Measurements from ENCODE around the gene PRICKLE3.

- TF ChIP-seq EZH2 (IDR thresholded peaks at IDR 0.05) (no peak), POLR2AphosphoS5 (IDR thresholded peaks at IDR 0.05; ENCODE audit: borderline replicate concordance, low read depth, low read length) (no peak)
These were observed 21.4 kb downstream of the PRICKLE3 start for GRCh38 chrX:49164589-49165360.

Data from SK-N-MC (cell line).